GM12865 (cell line): ENCODE results near the gene TSSK6.

Source experiments
- DNase-seq: peaks from one replicate; pipeline ENCODE4 v3.0.0; 2010; ENCODE audit warnings: low read depth
- H3K4me3 ChIP-seq: 2 replicates; pipeline ENCODE4 v1.5.1; 2011; ENCODE audit warnings: mild to moderate bottlenecking, low read depth, low read length, control low read depth
- CTCF ChIP-seq: IDR thresholded peaks from 2 replicates; pipeline ENCODE4 v1.5.1; 2011; ENCODE audit warnings: low read length, control low read depth, low read depth, inconsistent platforms; ENCODE audit not compliant: insufficient read depth; ENCODE audit errors: missing control alignments

Gene TSSK6

GRCh38 chr19:19544954-19545591 lies 29.7 kb upstream of the TSSK6 start:
- no peak overlapping the region for H3K4me3 ChIP-seq
- no peak for TF ChIP-seq CTCF

GRCh38 chr19:19544257-19544953 lies 29.1 kb upstream of the TSSK6 start:
- TF ChIP-seq CTCF, result no peak

More at GRCh38 chr19:19544954-19545591, 29.7 kb upstream of the TSSK6 start:
- no peak for DNase-seq

DNA sequence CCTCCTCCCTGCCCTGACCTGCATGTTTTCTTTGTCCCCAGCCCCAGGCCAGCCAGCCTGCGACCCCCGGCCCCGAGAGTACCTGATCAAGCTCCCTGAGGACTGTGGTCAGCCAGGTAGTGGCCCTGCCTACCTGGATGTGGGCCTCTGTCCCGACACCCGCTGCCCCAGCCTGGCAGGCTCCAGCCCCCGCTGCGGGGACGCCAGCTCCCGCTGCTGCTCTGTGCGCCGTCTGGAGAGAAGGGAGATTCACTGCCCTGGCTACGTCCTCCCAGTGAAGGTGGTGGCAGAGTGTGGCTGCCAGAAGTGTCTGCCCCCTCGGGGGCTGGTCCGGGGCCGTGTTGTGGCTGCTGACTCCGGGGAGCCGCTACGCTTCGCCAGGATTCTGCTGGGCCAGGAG lies 28.3 kb upstream of the TSSK6 start:
- TF ChIP-seq CTCF, result no peak
- DNase-seq, result no peak

More at GRCh38 chr19:19544257-19544953, 29.1 kb upstream of the TSSK6 start:
- H3K4me3 ChIP-seq, result no peak overlapping the region
- no peak for DNase-seq

DNA sequence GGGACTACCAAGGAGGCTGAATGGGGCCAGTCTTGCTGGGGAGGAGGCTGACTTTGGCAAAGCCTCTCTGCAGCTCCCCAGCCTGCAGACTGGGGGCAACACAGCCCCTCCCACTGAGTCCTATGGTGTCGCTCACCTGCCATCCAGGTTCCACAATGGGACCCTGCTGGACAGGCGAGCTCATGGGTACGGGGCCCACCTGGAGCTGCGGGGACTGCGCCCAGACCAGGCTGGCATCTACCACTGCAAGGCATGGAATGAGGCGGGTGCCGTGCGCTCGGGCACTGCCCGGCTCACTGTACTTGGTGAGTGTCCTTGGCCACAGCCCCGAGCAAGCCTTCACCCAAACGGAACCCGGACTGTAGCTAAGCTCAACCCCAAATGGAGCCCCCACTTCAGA lies 27.8 kb upstream of the TSSK6 start:
- no peak overlapping the region for H3K4me3 ChIP-seq
- no peak for DNase-seq
- no peak for TF ChIP-seq CTCF

More for the DNA sequence above, 28.3 kb upstream of the TSSK6 start:
- no peak overlapping the region for H3K4me3 ChIP-seq

DNA sequence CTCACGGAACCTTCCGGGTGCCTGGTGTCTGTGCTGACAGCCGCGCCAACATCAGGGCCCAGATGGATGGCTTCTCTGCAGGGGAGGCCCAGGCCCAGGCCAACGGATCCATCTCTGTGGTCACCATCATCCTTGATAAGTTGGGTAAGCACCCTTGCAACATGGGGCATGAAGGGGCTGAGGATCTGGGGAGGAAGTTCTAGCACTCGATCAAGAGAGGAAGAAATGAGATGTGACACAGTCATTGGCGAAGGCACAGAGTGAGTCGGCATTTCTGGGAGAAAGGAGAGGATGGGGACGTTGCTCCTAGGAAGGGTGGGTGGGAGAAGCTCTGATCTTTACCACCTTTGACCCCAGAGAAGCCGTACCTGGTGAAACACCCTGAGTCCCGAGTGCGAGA lies 27.2 kb upstream of the TSSK6 start:
- TF ChIP-seq CTCF, result no peak
- no peak for DNase-seq
- H3K4me3 ChIP-seq, result no peak overlapping the region

GRCh38 chr19:19541616-19542015 lies 26.3 kb upstream of the TSSK6 start:
- H3K4me3 ChIP-seq, result no peak overlapping the region
- no peak for DNase-seq
- TF ChIP-seq CTCF, result no peak
